KBM-7 (cell line): ENCODE measurements around the gene TCP11.
"Not testable (repeated sequence)": the region's sequence is repeated elsewhere in the genome, so short reads cannot be mapped to it uniquely, and the experiment has no call there.

Source experiments
- DNase-seq: peaks from one replicate; pipeline ENCODE4 v3.0.0-alpha.2; 2015
- in situ Hi-C: fragments of 300-500 bp; cut with MboI; formaldehyde crosslinking; loops from 2 replicates; pipeline ENCODE4 v1.14.3; 2020; ENCODE audit warnings: low sequenced_read_pairs, low pct_unique_long_range_greater_than_20kb, mixed read lengths

Gene TCP11

DNA sequence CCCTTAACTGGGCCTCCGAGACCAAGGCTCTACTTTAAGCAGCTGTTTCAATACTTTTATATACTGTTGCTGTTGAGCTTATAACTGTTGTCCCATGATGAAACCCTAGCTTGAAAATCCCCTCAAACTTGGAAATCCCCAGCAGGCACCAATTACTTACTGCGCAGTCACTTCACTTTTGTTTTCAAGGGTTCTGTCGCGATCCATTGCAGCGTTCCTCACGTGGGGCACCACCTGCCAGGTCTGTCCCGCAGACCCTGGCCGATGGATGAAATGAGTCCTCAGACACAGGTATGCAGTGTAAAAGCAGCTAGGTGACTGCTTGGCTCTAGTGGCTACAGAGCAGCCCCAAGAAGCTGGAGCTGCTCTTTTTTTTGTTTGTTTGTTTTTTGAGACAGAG is 33.9 kb downstream of the TCP11 start:
- in situ Hi-C loops = not testable (repeated sequence)

GRCh38 chr6:35106061-35106460 is 35.1 kb downstream of the TCP11 start:
- in situ Hi-C loops = not testable (repeated sequence)

More for the DNA sequence above, 33.9 kb downstream of the TCP11 start:
- DNase-seq = not testable (repeated sequence)

DNA sequence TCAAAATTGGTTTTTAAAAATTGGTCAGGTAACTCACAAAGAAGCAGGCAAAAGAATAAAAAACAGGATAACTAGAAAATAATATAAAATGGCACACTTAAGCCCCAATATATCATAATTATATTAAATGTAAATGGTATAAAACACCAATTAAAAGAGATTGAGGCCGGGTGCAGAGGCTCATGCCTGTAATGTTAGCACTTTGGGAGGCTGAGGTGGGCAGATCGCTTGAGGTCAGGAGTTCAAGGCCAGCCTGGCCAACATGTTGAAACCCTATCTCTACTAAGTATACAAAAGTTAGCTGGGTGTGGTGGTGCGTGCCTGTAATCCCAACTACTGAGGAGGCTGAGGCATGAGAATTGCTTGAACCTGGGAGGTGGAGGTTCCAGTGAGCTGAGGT is 36.1 kb downstream of the TCP11 start:
- DNase-seq = no peak
- in situ Hi-C loops = no loop called here

More at GRCh38 chr6:35106061-35106460, 35.1 kb downstream of the TCP11 start:
- DNase-seq = not testable (repeated sequence)

DNA sequence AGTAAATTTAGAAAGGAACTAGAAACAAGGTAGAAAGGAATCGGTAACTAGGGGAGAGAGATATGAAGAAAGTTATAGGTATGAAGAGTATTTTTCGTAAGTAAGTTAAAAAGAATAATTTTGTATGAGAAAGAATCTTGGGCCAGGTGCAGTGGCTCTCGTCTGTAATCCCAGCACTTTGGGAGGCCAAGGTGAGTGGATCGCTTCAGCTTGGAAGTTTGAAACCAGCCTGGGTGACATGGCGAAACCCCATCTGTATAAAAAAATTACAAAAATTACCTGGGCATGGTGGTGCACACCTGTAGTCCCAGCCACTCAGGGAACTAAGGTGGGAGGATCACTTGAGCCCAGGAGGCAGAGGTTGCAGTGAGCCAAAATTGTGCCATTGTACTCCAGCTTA is 42.0 kb downstream of the TCP11 start:
- in situ Hi-C loops = no loop called here
- no peak for DNase-seq

- DNase-seq = no peak
- in situ Hi-C loops = no loop called here
Measured at GRCh38 chr6:35096129-35096862, 44.8 kb downstream of the TCP11 start.

DNA sequence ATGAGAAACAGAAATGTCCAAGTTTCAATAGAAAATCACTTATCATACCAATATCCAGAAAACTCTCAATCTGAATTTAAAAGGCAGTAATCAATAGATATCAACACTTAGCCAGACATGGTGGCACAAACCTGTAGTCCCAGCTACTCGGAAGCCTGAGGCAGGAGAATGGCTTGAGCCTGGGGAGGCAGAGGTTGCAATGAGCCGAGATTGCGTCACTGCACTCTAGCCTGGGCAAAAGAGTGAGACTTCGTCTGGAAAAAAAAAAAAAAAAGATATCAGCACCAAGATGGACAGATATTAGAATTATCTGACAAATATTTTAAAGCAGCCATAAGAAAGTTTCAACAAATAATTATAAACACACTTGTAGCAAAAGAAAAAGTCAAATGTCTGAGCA is 47.0 kb downstream of the TCP11 start:
- no peak for DNase-seq
- in situ Hi-C loops = no loop called here

DNA sequence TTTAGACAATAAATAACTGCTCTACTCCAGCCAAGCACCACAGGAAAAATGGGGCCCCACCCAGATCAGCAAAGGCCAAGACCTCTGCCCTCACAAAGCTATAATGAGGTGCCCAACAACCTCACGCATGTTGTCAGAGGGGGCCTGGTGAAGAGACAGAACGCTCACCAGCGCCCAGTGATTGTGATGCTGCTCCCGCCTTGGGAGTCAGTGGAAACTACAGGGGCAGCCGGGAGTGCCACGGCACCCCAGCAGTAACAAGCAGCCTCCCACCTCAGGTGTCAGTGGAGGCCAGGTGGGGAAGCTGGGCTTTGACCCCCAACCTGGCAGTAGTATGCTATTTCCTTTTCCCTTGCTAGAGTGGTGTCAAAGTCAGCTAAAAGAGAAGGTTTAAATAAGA is 47.4 kb downstream of the TCP11 start:
- in situ Hi-C loops = no loop called here
- no peak for DNase-seq

DNA sequence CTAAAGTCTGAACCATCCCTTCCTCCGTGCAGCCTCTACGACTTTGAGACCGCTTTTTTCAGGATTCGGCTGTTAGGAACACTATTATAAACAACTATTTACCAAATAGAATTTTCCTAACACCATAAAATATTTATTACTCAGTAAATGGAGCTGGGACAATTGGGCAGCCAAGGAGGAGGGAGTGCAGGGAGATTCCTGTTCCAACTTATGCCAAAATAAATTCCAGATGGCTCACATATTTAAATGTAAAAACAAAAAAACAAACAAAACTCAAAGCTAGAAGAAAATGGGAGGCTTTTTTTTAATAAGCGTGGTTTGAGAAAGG is 48.1 kb downstream of the TCP11 start:
- no peak for DNase-seq
- in situ Hi-C loops = no loop called here

DNA sequence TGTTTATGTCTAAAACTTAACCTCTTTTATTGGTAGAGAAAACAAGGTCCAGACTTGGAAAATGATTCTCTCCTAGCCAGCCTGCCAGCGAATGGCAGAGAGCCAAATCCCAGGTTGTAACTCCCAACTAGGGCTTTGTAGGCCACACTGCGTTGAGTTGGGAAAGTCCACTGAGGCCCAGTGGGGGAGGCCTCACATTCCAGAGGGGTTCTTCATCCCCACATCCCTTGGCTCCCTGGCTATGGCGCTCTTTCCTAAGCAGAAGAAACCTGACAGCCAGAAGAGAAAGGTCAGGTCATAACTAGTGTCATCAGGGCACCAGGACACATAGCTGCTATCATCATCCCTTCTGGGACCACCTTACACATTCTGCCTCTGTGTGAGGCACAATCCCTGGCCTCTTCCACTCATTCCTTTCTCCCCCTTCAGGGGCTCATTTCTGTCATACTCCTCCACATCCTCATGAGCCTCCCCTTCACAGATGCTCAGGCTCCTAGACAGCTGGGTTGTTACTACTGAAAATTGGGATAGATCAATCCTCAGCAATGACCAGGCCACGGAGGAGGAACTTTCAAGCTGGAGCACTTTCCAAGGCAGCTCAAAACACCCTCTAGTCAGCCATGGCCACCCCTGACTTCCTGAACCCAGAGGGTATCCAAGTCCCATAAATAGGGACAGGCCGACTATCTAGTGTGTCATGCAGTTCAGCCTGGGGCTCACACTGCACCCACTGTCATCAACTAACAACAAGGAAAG is 48.6 kb downstream of the TCP11 start:
- DNase-seq = no peak
- in situ Hi-C loops = no loop called here

DNA sequence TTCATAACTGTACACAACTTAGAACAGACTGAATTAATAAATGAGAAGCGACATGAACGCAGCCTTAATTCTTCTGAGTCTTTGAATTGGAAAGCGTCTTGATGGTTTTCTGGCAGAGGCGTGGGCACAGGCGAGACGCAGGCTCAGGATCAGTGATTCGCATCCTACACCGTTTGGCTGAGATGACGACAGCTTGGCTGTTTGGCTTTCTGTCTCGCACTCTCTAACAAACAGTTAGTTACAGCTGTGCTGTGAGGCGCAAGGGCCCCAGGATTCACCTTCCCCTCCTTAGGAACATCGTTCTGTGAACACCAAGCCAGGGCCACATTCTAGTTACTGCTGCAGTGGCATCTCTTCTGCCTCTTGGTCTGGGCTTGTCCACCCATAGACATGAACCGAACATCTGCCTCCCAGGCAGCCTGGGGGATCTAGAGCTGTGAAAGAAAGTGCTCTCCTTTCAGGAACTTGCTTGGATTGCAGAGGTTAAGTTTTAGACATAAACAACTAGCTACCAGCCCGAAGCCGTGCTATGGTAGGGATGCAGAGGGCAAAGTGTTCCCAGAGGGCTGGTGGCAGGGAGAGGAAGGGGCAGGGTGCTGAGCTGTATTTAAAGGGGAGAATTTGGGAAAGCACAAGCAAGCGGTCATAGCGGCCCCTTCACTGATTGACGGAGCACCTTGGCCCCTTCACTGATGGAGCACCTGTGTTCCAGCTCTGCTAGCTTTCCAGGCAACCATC is 49.6 kb downstream of the TCP11 start:
- in situ Hi-C loops = no loop called here
- DNase-seq = no peak

DNA sequence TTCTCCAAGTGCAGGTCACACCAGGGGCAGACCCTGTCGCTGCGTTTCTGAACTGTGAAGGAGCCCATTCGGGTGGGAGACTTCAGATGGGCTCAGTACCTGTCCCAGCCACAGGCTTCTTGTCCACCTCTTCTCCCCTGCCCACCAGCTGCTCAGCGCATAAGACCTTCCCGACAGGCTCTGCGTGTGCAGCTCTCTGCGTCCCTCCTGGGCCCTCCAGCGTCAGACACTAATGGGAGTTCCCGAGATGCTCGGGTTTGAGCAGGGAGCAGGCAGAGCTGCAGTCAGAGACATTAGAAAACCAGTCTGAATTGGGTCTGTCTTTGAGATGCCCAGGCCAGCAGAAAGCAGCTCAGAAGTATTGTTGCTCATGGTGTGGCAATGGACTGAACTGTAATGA is 50.4 kb downstream of the TCP11 start:
- in situ Hi-C loops = no loop called here
- no peak for DNase-seq

GRCh38 chr6:35089935-35090505 is 51.1 kb downstream of the TCP11 start:
- peak; percentile 89 for DNase-seq
- in situ Hi-C loops = no loop called here

DNA sequence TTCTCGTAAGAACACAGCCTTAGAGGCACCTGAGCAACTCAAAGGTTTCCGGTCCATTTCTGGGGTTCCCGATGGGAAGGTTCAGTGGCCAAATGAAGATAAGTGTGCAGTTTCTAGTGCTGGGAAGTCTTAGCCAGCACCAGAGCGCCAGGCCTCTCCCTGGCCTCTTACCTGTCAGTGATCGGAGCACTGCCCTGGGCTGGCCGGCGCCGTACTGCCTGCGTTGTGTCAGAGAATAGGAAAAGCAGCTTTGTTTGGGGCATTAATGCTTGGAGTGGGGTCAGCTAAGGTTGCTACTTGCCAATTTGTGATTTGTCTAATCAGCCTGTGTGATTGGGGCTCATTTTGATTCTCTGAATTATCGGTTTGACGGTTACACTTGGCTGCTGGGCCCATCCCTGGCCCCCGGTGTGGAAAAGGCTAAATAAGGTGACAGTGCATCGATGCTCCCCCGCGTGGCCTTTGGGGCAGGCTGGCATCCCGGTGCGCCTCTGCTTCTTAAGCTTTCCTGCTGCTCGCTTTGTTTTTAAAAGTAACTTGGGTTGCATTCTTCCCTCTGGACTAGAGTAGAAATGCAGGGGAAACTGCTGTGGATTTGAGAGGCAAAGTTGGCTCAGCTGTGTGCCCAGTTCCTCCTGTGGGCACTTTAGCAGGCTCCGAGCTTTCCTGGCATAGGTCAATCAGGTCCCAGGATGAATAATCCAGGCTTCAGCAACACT is 51.8 kb downstream of the TCP11 start:
- no peak for DNase-seq
- in situ Hi-C loops = no loop called here

DNA sequence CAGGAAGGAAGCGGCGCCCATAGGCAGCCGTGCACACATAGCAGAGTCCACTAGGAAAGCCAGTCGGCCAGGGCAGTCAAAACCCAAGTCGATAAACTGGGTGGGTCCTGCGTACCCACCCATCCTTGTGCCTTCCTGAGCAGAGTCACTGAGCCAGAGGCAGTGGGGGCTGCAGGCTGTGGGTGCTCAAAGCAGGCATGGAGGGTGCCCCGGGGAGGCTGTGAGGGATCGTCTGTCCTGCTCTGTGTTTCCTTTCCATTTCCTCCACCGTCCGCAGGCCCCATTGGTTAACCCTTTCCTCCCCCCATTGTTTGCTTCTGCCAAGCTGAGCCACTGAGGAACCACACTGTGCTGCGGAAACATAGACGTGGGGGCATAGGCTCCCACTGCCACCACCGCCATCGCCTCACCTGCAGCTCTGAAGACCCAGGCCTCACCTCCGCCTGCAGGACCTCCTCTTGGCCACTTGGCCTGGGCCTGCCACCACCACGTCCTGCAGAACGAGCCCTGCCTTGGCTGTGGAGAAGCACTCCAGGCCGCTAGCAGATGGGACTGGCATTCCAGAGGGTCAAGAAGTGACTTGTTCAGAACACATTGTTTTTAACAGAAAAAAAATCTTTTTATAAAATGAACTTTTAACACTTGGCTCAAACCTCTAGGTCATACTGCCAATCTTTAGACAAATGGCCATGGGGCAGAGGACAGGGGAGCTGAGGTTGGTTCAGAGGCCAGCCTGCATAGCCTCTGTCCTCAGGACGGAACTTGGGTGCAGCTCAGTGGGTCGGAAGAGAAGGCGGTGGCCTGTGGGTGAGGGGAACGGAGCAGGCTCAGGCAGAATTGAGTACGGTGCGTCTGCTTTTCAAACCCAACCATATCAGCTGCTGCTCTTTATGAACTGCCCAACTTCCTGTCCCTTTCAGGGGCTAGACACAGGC is 52.6 kb downstream of the TCP11 start:
- DNase-seq = no peak
- in situ Hi-C loops = no loop called here

GRCh38 chr6:35087361-35088280 is 53.5 kb downstream of the TCP11 start:
- in situ Hi-C loops = no loop called here
- no peak for DNase-seq

DNA sequence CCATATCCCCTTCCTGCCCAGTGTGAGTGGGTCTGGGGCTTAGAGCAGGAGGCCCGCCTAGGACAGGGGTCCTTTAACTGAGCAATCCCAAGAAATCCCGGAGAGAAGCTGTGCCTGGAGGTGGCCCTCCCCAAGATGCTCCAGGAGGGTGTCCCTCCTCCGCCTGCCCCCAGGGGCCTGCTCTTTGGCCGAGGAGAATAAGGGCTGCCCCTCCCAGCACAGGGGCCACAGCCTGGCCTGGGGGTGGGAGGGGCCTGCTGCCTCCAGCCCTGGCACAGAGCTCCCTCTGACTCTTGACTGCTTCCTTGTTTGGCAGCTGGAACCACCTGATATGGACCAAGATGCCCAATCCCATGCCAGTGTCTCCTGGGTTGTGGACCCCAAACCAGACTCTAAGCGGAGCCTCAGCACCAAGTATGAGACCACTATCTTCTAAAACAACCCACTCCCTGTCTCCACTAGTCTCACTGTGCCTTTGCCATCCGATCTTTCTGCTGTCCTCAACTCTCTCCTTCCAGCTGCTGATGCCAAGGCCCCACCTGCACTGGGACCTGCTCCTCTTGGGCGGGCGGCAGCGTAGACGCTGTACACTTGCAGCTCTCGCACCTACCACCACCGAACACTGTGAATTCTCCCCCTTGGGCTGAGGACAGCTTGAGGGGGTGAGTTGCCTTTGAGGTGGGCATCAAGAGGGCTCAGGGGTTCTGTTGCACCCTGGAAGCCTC is 54.3 kb downstream of the TCP11 start:
- no peak for DNase-seq
- in situ Hi-C loops = no loop called here

DNA sequence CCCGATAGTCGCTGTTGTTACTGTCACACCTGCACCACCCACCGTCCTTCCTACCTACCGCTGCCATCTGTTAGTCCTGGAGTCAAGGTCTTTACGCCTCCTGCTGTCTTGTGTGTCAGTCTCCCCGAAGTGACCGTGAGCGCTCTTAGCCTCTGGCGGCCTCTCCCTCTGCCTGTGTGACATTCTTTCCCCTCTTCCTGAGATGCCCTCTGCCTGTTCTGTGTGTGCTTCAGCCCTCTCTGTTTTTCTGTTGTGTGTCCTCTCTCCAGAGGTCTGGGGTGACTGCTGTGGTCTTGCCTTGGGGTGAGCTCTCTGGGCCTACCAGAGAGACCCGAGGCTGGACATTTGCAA is 54.9 kb downstream of the TCP11 start:
- in situ Hi-C loops = no loop called here
- DNase-seq = no peak
